ENCODE results near the gene CACNA2D3.

GRCh38 chr3:54120657-54121413, 1.5 kb upstream of the CACNA2D3 start:
- no peak for TF ChIP-seq CTCF (IDR thresholded peaks at IDR 0.05)
- no peak for TF ChIP-seq ZFX (IDR thresholded peaks at IDR 0.05; ENCODE audit: borderline replicate concordance)
